ACC112 (cell line): ENCODE results near the gene RBFOX2.
A peak's percentile ranks its signal among the peaks of the same experiment; 100 is the strongest.

Experiments
- H2AFZ ChIP-seq: fragments of 200-600 bp; sonication (generic); one replicate; pipeline ENCODE4 v1.6.0; 2017; ENCODE audit warnings: antibody characterized with exemption, low read length; ENCODE audit not compliant: unreplicated experiment
- H3K27ac ChIP-seq: fragments of 200-600 bp; sonication (generic); 2 replicates; pipeline ENCODE4 v1.5.1; 2014; ENCODE audit warnings: low read depth, mild to moderate bottlenecking, antibody characterized with exemption, low read length, moderate library complexity
- H3K27me3 ChIP-seq: fragments of 200-600 bp; sonication (generic); 2 replicates; pipeline ENCODE4 v1.6.1; 2014; ENCODE audit warnings: mild to moderate bottlenecking, antibody characterized with exemption, low read length, moderate library complexity, mixed read lengths; ENCODE audit not compliant: insufficient read depth
- H3K36me3 ChIP-seq: fragments of 200-600 bp; sonication (generic); 2 replicates; pipeline ENCODE4 v1.6.1; 2016; ENCODE audit warnings: mild to moderate bottlenecking, antibody characterized with exemption, low read length, moderate library complexity, mixed read lengths; ENCODE audit not compliant: insufficient read depth
- H3K4me1 ChIP-seq: fragments of 200-600 bp; sonication (generic); one replicate; pipeline ENCODE4 v1.6.1; 2016; ENCODE audit warnings: low read length, mixed read lengths; ENCODE audit not compliant: insufficient read depth, unreplicated experiment, control insufficient read depth
- H3K4me3 ChIP-seq: fragments of 200-600 bp; sonication (generic); 2 replicates; pipeline ENCODE4 v1.5.1; 2014; ENCODE audit warnings: mild to moderate bottlenecking, low read depth, low read length
- H3K79me2 ChIP-seq: fragments of 200-600 bp; sonication (generic); one replicate; pipeline ENCODE4 v1.6.0; 2016; ENCODE audit warnings: low read length; ENCODE audit not compliant: control insufficient read depth, unreplicated experiment, insufficient read depth

RBFOX2 gene

GRCh38 chr22:36042240-36042639, 13.6 kb upstream of the RBFOX2 start:
- Histone ChIP-seq H2AFZ (no peak overlapping the region), H3K27me3 (no peaks in the 10 kb centered on the region), H3K4me1 (no peaks in the 10 kb centered on the region), H3K27ac (no peak overlapping the region), H3K4me3 (no peak overlapping the region), H3K36me3 (no peaks in the 10 kb centered on the region), H3K79me2 (no peaks in the 10 kb centered on the region)

GRCh38 chr22:36039125-36039524, 10.5 kb upstream of the RBFOX2 start:
- H2AFZ ChIP-seq, result no peak overlapping the region
- no peak overlapping the region for H3K27ac ChIP-seq
- no peaks in the 10 kb centered on the region for H3K79me2 ChIP-seq
- H3K4me1 ChIP-seq, result no peaks in the 10 kb centered on the region
- no peak overlapping the region for H3K4me3 ChIP-seq
- H3K36me3 ChIP-seq, result no peaks in the 10 kb centered on the region
- H3K27me3 ChIP-seq, result no peaks in the 10 kb centered on the region

- Histone ChIP-seq H3K27me3 (no peaks in the 10 kb centered on the region), H3K36me3 (no peaks in the 10 kb centered on the region), H3K4me3 (no peak overlapping the region), H2AFZ (no peak overlapping the region), H3K27ac (no peak overlapping the region), H3K79me2 (no peaks in the 10 kb centered on the region), H3K4me1 (no peaks in the 10 kb centered on the region)
Measured at GRCh38 chr22:36037102-36037758, 8.6 kb upstream of the RBFOX2 start.

- no peak overlapping the region for H3K4me3 ChIP-seq
- no peaks in the 10 kb centered on the region for H3K27me3 ChIP-seq
- H2AFZ ChIP-seq, result no peak overlapping the region
- H3K27ac ChIP-seq, result no peak overlapping the region
- H3K4me1 ChIP-seq, result no peaks in the 10 kb centered on the region
- no peaks in the 10 kb centered on the region for H3K36me3 ChIP-seq
- H3K79me2 ChIP-seq, result no peaks in the 10 kb centered on the region
Measured at GRCh38 chr22:36036167-36036624, 7.6 kb upstream of the RBFOX2 start.

GRCh38 chr22:36032611-36033010, 4.0 kb upstream of the RBFOX2 start:
- Histone ChIP-seq H3K27me3 (no peaks in the 10 kb centered on the region), H3K4me1 (no peaks in the 10 kb centered on the region), H2AFZ (no peak overlapping the region), H3K27ac (no peak overlapping the region), H3K79me2 (peaks cover 6% of the 10 kb centered on the region), H3K4me3 (no peak overlapping the region), H3K36me3 (no peaks in the 10 kb centered on the region)

- Histone ChIP-seq H3K4me3 (peak overlapping the region; percentile 78), H3K27me3 (no peaks in the 10 kb centered on the region), H3K36me3 (no peaks in the 10 kb centered on the region), H3K27ac (no peak overlapping the region), H2AFZ (peak overlapping the region; percentile 69), H3K79me2 (peaks cover 32% of the 10 kb centered on the region), H3K4me1 (no peaks in the 10 kb centered on the region)
Measured at GRCh38 chr22:36029406-36029755, 757 bp upstream of the RBFOX2 start.

- H3K36me3 ChIP-seq, result no peaks in the 10 kb centered on the region
- peaks cover 44% of the 10 kb centered on the region for H3K79me2 ChIP-seq
- no peaks in the 10 kb centered on the region for H3K27me3 ChIP-seq
- H3K4me3 ChIP-seq, result peak overlapping the region; percentile 94
- peak overlapping the region; percentile 26; the same call in 1 of the 2 replicates for H3K27ac ChIP-seq
- peak overlapping the region; percentile 66 for H2AFZ ChIP-seq
- no peaks in the 10 kb centered on the region for H3K4me1 ChIP-seq
Measured at GRCh38 chr22:36027935-36028645, 534 bp downstream of the RBFOX2 start.

- Histone ChIP-seq H3K79me2 (peaks cover 48% of the 10 kb centered on the region), H3K36me3 (no peaks in the 10 kb centered on the region), H3K4me1 (peaks cover 3% of the 10 kb centered on the region), H2AFZ (peak overlapping the region; percentile 66), H3K4me3 (peak overlapping the region; percentile 94), H3K27me3 (no peaks in the 10 kb centered on the region), H3K27ac (peak overlapping the region; percentile 26; the same call in 1 of the 2 replicates)
Measured at GRCh38 chr22:36027579-36027934, 1.1 kb downstream of the RBFOX2 start.

GRCh38 chr22:36026741-36027140, 1.9 kb downstream of the RBFOX2 start:
- H2AFZ ChIP-seq, result no peak overlapping the region
- H3K79me2 ChIP-seq, result peaks cover 54% of the 10 kb centered on the region
- peaks cover 11% of the 10 kb centered on the region for H3K4me1 ChIP-seq
- H3K27me3 ChIP-seq, result no peaks in the 10 kb centered on the region
- H3K4me3 ChIP-seq, result peak overlapping the region; percentile 94
- H3K36me3 ChIP-seq, result no peaks in the 10 kb centered on the region
- H3K27ac ChIP-seq, result no peak overlapping the region

- Histone ChIP-seq H3K36me3 (no peaks in the 10 kb centered on the region), H3K4me1 (peaks cover 13% of the 10 kb centered on the region), H3K79me2 (peaks cover 70% of the 10 kb centered on the region), H3K4me3 (peak overlapping the region; percentile 37; the same call in 1 of the 2 replicates), H3K27me3 (no peaks in the 10 kb centered on the region), H3K27ac (0 out of 2 replicates have a peak overlapping the region, but pooled peaks have one; percentile 49), H2AFZ (no peak overlapping the region)
Measured at GRCh38 chr22:36022697-36023096, 5.9 kb downstream of the RBFOX2 start.

GRCh38 chr22:36022162-36022561, 6.5 kb downstream of the RBFOX2 start:
- Histone ChIP-seq H3K27me3 (no peaks in the 10 kb centered on the region), H3K4me3 (peak overlapping the region; percentile 37; the same call in 1 of the 2 replicates), H3K27ac (peak overlapping the region; percentile 49), H3K36me3 (no peaks in the 10 kb centered on the region), H3K79me2 (peaks cover 68% of the 10 kb centered on the region), H2AFZ (no peak overlapping the region), H3K4me1 (peaks cover 13% of the 10 kb centered on the region)
